GM12878 (cell line): Measurements from ENCODE around the gene CEP89. TPM values are rescaled to one million over a fixed set of nuclear protein-coding genes. Genes with fewer than 3 reads are reported as not detected.

Experiments
- ATAC-seq: fragments of 200-7000 bp; cut with Tn5 transposase; 3 replicates; pipeline ENCODE4 v1.9.1; 2020; ENCODE audit warnings: mild to moderate bottlenecking, moderate library complexity
- BruUV-seq: library from RNA; stranded (reverse); fragments of 400-500 nt; replicated peaks from 2 replicates; lab custom pipeline; 2021; lab: Mats Ljungman, UMichigan
- CTCF ChIA-PET: fragments of 300-600 bp; sonication (Branson Sonifier 250); formaldehyde crosslinking; extraction: SDS; loops from one replicate; lab custom pipeline; 2021; ENCODE audit warnings: inconsistent platforms; lab: Yijun Ruan, JAX
- POLR2A ChIA-PET: fragments of 350-600 bp; formaldehyde crosslinking; extraction: SDS; loops from one replicate; lab custom pipeline; 2021; ENCODE audit warnings: inconsistent platforms; lab: Charles Lee
- RAD21 ChIA-PET: fragments of 300-600 bp; sonication (Branson Sonifier 250); formaldehyde crosslinking; loops from one replicate; lab custom pipeline; 2023; ENCODE audit warnings: antibody characterized with exemption; ENCODE audit not compliant: unreplicated experiment; lab: Charles Lee
- SMC1A ChIA-PET: fragments of 300-600 bp; sonication (Branson Sonifier 250); formaldehyde crosslinking; loops from one replicate; lab custom pipeline; 2023; ENCODE audit not compliant: unreplicated experiment, uncharacterized antibody; lab: Charles Lee
- DNase-seq: peaks from one replicate; pipeline ENCODE4 v3.0.0-alpha.2; 2011; ENCODE audit warnings: low read depth, low spot score
- FAIRE-seq: peaks from 3 replicates; lab custom pipeline; 2011; peaks lifted over from hg19 to GRCh38; lab: Jason Lieb, UNC
- H2AFZ ChIP-seq: 2 replicates; pipeline ENCODE4 v1.6.0; 2011; ENCODE audit warnings: low read depth, low read length, control low read depth; ENCODE audit not compliant: control insufficient read depth
- H3K27ac ChIP-seq: 2 replicates; pipeline ENCODE4 v1.5.1; 2011; ENCODE audit warnings: control low read depth; ENCODE audit not compliant: control insufficient read depth, insufficient read depth
- H3K27me3 ChIP-seq, 2 experiments: replicated peaks in 1 of 2; 2 replicates each; pipeline versions ENCODE4 v1.6.0 to v1.6.1; 2011; ENCODE audit warnings: low read length in 1 of 2; ENCODE audit not compliant: control insufficient read depth in 2 of 2, insufficient read depth in 2 of 2
- H3K36me3 ChIP-seq, 2 experiments: 2 replicates each; pipeline ENCODE4 v1.5.1; 2011; ENCODE audit warnings: low read length in 1 of 2; ENCODE audit not compliant: control insufficient read depth in 2 of 2, insufficient read depth in 2 of 2
- H3K4me1 ChIP-seq: 2 replicates; pipeline ENCODE4 v1.6.1; 2011; ENCODE audit warnings: mild to moderate bottlenecking, low read length, moderate library complexity, mixed read lengths; ENCODE audit not compliant: control insufficient read depth, insufficient read depth
- H3K4me2 ChIP-seq: 2 replicates; pipeline ENCODE4 v1.6.0; 2011; ENCODE audit warnings: control low read depth; ENCODE audit not compliant: control insufficient read depth, insufficient read depth
- H3K4me3 ChIP-seq: fragments of 200-600 bp; sonication (generic); 2 replicates; pipeline ENCODE4 v1.5.1; 2016
- H3K79me2 ChIP-seq: 2 replicates; pipeline ENCODE4 v1.6.0; 2011; ENCODE audit warnings: low read length; ENCODE audit not compliant: control insufficient read depth, insufficient read depth
- H3K9ac ChIP-seq: 2 replicates; pipeline ENCODE4 v1.8.0; 2011; ENCODE audit warnings: low read length, control low read depth, mixed read lengths; ENCODE audit not compliant: control insufficient read depth, insufficient read depth
- H3K9me3 ChIP-seq: replicated peaks from 3 replicates; pipeline ENCODE4 v1.5.1; 2011; ENCODE audit warnings: mild to moderate bottlenecking, low read length; ENCODE audit not compliant: control insufficient read depth, insufficient read depth
- H4K20me1 ChIP-seq: 2 replicates; pipeline ENCODE4 v1.6.0; 2011; ENCODE audit not compliant: control insufficient read depth, insufficient read depth
- CREB1 ChIP-seq: IDR thresholded peaks from 2 replicates; pipeline ENCODE4 v1.6.1; 2012; ENCODE audit warnings: low read depth, mild to moderate bottlenecking, inconsistent platforms
- EZH2 ChIP-seq: IDR thresholded peaks from 2 replicates; pipeline ENCODE4 v1.6.1; 2012; ENCODE audit warnings: low read depth, mild to moderate bottlenecking, control low read depth, inconsistent platforms, low read length, borderline replicate concordance; ENCODE audit not compliant: control insufficient read depth
- NFXL1 ChIP-seq: fragments of 450-650 bp; IDR thresholded peaks from 2 replicates; pipeline ENCODE4 v1.6.1; 2017; ENCODE audit warnings: antibody characterized with exemption, mild to moderate bottlenecking, borderline replicate concordance
- NR2C1 ChIP-seq: fragments of 450-650 bp; IDR thresholded peaks from 2 replicates; pipeline ENCODE4 v1.6.1; 2017; ENCODE audit warnings: antibody characterized with exemption, mild to moderate bottlenecking, moderate library complexity
- POU2F2 ChIP-seq: IDR thresholded peaks from 3 replicates; pipeline ENCODE4 v1.6.1; 2011; ENCODE audit warnings: low read depth, mild to moderate bottlenecking, low read length, borderline replicate concordance
- SMC3 ChIP-seq: IDR thresholded peaks from 2 replicates; pipeline ENCODE4 v1.6.1; 2011; ENCODE audit warnings: low read length, improper control_type of control experiment, borderline replicate concordance
- SPI1 ChIP-seq: IDR thresholded peaks from 2 replicates; pipeline ENCODE4 v1.6.1; 2011; ENCODE audit warnings: low read depth, mild to moderate bottlenecking, low read length, moderate library complexity, borderline replicate concordance; ENCODE audit not compliant: insufficient read depth
- STAT3 ChIP-seq: IDR thresholded peaks from 2 replicates; pipeline ENCODE4 v1.6.1; 2011; ENCODE audit warnings: low read depth, low read length, improper control_type of control experiment
- SUPT20H ChIP-seq: IDR thresholded peaks from 2 replicates; pipeline ENCODE4 v1.6.1; 2011; ENCODE audit warnings: low read depth, mild to moderate bottlenecking, low read length, moderate library complexity, borderline replicate concordance; ENCODE audit not compliant: control insufficient read depth
- WGBS: methylation state at CpG from one replicate; pipeline ENCODE4 v1.1.6; 2016; ENCODE audit warnings: low lambda C conversion rate; ENCODE audit not compliant: insufficient replicate concordance, insufficient coverage; ENCODE audit errors: missing lambda C conversion rate; 5-methylcytosine and 5-hydroxymethylcytosine counted together
- in situ Hi-C: fragments of 300-500 bp; cut with MboI; formaldehyde crosslinking; loops from 9 replicates; pipeline ENCODE4 v1.14.3; 2018; ENCODE audit warnings: mixed read lengths
- intact Hi-C: fragments of 100-400 bp; cut with micrococcal nuclease; formaldehyde crosslinking; loops from one replicate; pipeline ENCODE4 v1.14.2; 2022; ENCODE audit not compliant: unreplicated experiment
- polyA plus RNA-seq, 11 experiments: library from polyadenylated mRNA; depleted of rRNA in 4 of 11; unstranded in 6 of 11; stranded (reverse) in 5 of 11; fragments of >200 nt; fragmentation: Nextera tagmentation in 4 of 11; fragmentation: Illumina TruSeq in 1 of 11; extraction: Ambion mirVana in 4 of 11; extraction: Trizol in 1 of 11; gene quantifications; 1 replicate in 1 of 11; 2 replicates in 10 of 11; pipeline versions ENCODE4 v1.2.1 to v1.2.3, GENCODE V29; 2011 to 2016; ENCODE audit warnings: inconsistent platforms in 2 of 11, missing spikeins in 2 of 11, low read depth in 1 of 11
- total RNA-seq, 4 experiments: library from RNA; depleted of rRNA in 3 of 4; stranded (reverse); fragments of >200 nt in 3 of 4; fragmentation: Illumina TruSeq in 1 of 4; extraction: Trizol in 1 of 4; gene quantifications; 2 replicates each; pipeline versions ENCODE4 v1.2.1 to v1.2.3, GENCODE V29; 2013 to 2021
- TF ChIP-seq, protein P1 (sequence below): fragments of 450-650 bp; IDR thresholded peaks from 2 replicates; pipeline ENCODE4 v1.6.1; 2017; ENCODE audit warnings: mild to moderate bottlenecking, moderate library complexity

CEP89 gene
- total and polyA plus RNA-seq, 10 of the 15 experiments (the other 5 are each of a cell fraction or from before 2014, with no cell fraction given), result 6.0 to 19.3 (median 10.2) TPM

- RAD21 ChIA-PET, result no interaction called here
- CTCF ChIA-PET, result no interaction called here
- TF ChIP-seq POU2F2 (no peak), EZH2 (no peak), NR2C1 (no peak), SUPT20H (no peak), STAT3 (no peak), SPI1 (no peak), NFXL1 (no peak), SMC3 (no peak), CREB1 (no peak)
- TF ChIP-seq, protein P1, sequence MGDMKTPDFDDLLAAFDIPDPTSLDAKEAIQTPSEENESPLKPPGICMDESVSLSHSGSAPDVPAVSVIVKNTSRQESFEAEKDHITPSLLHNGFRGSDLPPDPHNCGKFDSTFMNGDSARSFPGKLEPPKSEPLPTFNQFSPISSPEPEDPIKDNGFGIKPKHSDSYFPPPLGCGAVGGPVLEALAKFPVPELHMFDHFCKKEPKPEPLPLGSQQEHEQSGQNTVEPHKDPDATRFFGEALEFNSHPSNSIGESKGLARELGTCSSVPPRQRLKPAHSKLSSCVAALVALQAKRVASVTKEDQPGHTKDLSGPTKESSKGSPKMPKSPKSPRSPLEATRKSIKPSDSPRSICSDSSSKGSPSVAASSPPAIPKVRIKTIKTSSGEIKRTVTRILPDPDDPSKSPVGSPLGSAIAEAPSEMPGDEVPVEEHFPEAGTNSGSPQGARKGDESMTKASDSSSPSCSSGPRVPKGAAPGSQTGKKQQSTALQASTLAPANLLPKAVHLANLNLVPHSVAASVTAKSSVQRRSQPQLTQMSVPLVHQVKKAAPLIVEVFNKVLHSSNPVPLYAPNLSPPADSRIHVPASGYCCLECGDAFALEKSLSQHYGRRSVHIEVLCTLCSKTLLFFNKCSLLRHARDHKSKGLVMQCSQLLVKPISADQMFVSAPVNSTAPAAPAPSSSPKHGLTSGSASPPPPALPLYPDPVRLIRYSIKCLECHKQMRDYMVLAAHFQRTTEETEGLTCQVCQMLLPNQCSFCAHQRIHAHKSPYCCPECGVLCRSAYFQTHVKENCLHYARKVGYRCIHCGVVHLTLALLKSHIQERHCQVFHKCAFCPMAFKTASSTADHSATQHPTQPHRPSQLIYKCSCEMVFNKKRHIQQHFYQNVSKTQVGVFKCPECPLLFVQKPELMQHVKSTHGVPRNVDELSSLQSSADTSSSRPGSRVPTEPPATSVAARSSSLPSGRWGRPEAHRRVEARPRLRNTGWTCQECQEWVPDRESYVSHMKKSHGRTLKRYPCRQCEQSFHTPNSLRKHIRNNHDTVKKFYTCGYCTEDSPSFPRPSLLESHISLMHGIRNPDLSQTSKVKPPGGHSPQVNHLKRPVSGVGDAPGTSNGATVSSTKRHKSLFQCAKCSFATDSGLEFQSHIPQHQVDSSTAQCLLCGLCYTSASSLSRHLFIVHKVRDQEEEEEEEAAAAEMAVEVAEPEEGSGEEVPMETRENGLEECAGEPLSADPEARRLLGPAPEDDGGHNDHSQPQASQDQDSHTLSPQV, result no peak
These were observed 35.7 kb downstream of the CEP89 start for GRCh38 chr19:32936065-32936464.

More at GRCh38 chr19:32936065-32936464, 35.7 kb downstream of the CEP89 start:
- ATAC-seq (no peak), DNase-seq (no peak), FAIRE-seq (no peak)
- POLR2A ChIA-PET, result no interaction called here
- BruUV-seq, result no TSS peak
- in situ Hi-C loops (no loop called here), intact Hi-C loops (no loop called here)
- Histone ChIP-seq H3K79me2 (no peaks in the 10 kb centered on the region), H3K9me3 (no peaks in the 10 kb centered on the region), H3K36me3 (no peaks in the 10 kb centered on the region), H3K27ac (no peak overlapping the region), H3K4me2 (no peak overlapping the region), H3K4me1 (no peaks in the 10 kb centered on the region), H4K20me1 (no peaks in the 10 kb centered on the region), H2AFZ (no peak overlapping the region), H3K27me3 (no peaks in the 10 kb centered on the region), H3K9ac (no peak overlapping the region), H3K4me3 (no peak overlapping the region)
- 96% methylated on average over 8 of the region's 8 CpGs for WGBS
- SMC1A ChIA-PET, result no interaction called here
